ENCODE results near the gene DNAH5.

DNA sequence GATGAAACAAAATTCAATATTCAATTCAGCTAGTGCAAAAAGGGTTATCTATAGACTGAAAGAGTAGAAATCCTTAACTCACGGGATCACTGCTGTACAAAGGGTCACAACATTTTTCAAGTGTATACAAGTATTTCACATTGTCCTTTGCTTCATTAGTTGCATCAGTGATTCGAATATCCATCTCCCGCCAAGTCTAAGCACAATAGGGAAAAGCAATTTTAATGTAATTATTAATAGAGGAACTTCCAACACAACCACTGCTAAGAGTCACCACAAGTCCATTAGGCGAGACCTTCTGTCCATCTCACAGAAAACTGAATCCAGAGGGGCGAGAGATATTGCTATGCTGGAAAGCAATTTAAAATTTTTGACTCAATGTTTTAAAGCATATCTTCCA lies 27.4 kb downstream of the DNAH5 start:
- TF ChIP-seq, protein P1, sequence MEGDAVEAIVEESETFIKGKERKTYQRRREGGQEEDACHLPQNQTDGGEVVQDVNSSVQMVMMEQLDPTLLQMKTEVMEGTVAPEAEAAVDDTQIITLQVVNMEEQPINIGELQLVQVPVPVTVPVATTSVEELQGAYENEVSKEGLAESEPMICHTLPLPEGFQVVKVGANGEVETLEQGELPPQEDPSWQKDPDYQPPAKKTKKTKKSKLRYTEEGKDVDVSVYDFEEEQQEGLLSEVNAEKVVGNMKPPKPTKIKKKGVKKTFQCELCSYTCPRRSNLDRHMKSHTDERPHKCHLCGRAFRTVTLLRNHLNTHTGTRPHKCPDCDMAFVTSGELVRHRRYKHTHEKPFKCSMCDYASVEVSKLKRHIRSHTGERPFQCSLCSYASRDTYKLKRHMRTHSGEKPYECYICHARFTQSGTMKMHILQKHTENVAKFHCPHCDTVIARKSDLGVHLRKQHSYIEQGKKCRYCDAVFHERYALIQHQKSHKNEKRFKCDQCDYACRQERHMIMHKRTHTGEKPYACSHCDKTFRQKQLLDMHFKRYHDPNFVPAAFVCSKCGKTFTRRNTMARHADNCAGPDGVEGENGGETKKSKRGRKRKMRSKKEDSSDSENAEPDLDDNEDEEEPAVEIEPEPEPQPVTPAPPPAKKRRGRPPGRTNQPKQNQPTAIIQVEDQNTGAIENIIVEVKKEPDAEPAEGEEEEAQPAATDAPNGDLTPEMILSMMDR (conservative IDR thresholded peaks at IDR 0.05) = no peak
- no peak for TF ChIP-seq EZH2 (IDR thresholded peaks at IDR 0.05; ENCODE audit: low read depth)

Data from PC-9 (cell line).